Epithelial cell of proximal tubule (primary cell): ENCODE results near the gene PAX9. TPM values are rescaled to one million over a fixed set of nuclear protein-coding genes. Genes with fewer than 3 reads are reported as not detected.

Experiments
- DNase-seq: peaks from one replicate; pipeline ENCODE4 v3.0.0-alpha.2; 2011; ENCODE audit warnings: low read depth
- H3K4me3 ChIP-seq: 2 replicates; pipeline ENCODE4 v1.5.1; 2011; ENCODE audit warnings: low read depth, mild to moderate bottlenecking, low read length
- total RNA-seq: library from RNA; depleted of rRNA; stranded (reverse); fragments of >200 nt; gene quantifications from 2 replicates; pipeline ENCODE4 v1.2.3, GENCODE V29; 2015
- TF ChIP-seq, protein P1 (sequence below): conservative IDR thresholded peaks from 2 replicates; pipeline ENCODE4 v1.5.1; 2012; ENCODE audit warnings: low read depth, mild to moderate bottlenecking, low read length

The PAX9 gene
- total RNA-seq, 1 donor from 2014 or later = 0.12 TPM

- TF ChIP-seq, protein P1, sequence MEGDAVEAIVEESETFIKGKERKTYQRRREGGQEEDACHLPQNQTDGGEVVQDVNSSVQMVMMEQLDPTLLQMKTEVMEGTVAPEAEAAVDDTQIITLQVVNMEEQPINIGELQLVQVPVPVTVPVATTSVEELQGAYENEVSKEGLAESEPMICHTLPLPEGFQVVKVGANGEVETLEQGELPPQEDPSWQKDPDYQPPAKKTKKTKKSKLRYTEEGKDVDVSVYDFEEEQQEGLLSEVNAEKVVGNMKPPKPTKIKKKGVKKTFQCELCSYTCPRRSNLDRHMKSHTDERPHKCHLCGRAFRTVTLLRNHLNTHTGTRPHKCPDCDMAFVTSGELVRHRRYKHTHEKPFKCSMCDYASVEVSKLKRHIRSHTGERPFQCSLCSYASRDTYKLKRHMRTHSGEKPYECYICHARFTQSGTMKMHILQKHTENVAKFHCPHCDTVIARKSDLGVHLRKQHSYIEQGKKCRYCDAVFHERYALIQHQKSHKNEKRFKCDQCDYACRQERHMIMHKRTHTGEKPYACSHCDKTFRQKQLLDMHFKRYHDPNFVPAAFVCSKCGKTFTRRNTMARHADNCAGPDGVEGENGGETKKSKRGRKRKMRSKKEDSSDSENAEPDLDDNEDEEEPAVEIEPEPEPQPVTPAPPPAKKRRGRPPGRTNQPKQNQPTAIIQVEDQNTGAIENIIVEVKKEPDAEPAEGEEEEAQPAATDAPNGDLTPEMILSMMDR = no peak
- no peak for DNase-seq
- H3K4me3 ChIP-seq = no peak overlapping the region
Observed at GRCh38 chr14:36664322-36665193, 2.9 kb downstream of the PAX9 start.

GRCh38 chr14:36665887-36666415 lies 4.3 kb downstream of the PAX9 start:
- TF ChIP-seq, protein P1 = no peak
- H3K4me3 ChIP-seq = no peak overlapping the region
- no peak for DNase-seq

- no peak for DNase-seq
- TF ChIP-seq, protein P1 = no peak
- H3K4me3 ChIP-seq = no peak overlapping the region
Observed at GRCh38 chr14:36666416-36667206, 5.0 kb downstream of the PAX9 start.

GRCh38 chr14:36667679-36668078 lies 6.0 kb downstream of the PAX9 start:
- TF ChIP-seq, protein P1 = no peak
- H3K4me3 ChIP-seq = no peak overlapping the region
- DNase-seq = no peak

DNA sequence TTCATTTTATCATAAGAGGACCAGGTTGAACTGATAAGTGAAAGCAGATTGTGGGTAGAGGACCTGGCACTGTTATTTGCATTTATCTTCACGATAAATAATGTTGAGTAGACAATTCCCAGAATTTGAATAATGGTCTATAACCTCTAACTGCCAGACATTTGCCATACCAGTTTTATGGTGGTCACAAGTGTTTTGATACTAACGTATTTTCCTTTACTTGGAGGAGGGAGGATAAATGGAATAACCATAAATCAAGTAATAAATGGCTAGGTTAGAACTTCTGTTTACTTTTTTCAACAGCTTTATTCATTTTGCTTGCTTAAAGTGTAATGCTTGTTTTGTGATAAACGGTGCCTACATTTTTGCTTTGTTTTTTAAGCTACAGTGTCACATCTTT lies 9.5 kb downstream of the PAX9 start:
- TF ChIP-seq, protein P1 = no peak
- DNase-seq = no peak

GRCh38 chr14:36672095-36672494 lies 10.4 kb downstream of the PAX9 start:
- DNase-seq = no peak
- TF ChIP-seq, protein P1 = no peak
- no peak overlapping the region for H3K4me3 ChIP-seq

More for the DNA sequence above, 9.5 kb downstream of the PAX9 start:
- H3K4me3 ChIP-seq = no peak overlapping the region
